Thyroid gland (tissue), 4 donors: Measurements from ENCODE around the gene CAMSAP2. TPM values are rescaled to one million over a fixed set of nuclear protein-coding genes. Genes with fewer than 3 reads are reported as not detected.

Experiments used
- DNase-seq, 2 donors: peaks; one replicate each; pipeline ENCODE4 v3.0.0-alpha.2; 2019
- H3K27ac ChIP-seq, 3 donors: fragments of 200-600 bp; sonication (generic); 1 replicate in 2 of 3; 2 replicates in 1 of 3; pipeline ENCODE4 v1.5.1; 2016 to 2019; ENCODE audit warnings: mild to moderate bottlenecking in 1 of 3, moderate library complexity in 1 of 3
- H3K27me3 ChIP-seq: fragments of 200-600 bp; sonication (generic); one replicate; pipeline ENCODE4 v1.5.1; 2019
- H3K36me3 ChIP-seq, 2 donors: fragments of 200-600 bp; sonication (generic); one replicate each; pipeline ENCODE4 v1.5.1; 2016 to 2019
- H3K4me1 ChIP-seq, 2 donors: fragments of 200-600 bp; sonication (generic); one replicate each; pipeline ENCODE4 v1.5.1; 2017 to 2019
- H3K4me3 ChIP-seq, 3 donors: fragments of 200-600 bp; sonication (generic); replicated peaks in 1 of 3; 1 replicate in 2 of 3; 2 replicates in 1 of 3; pipeline ENCODE4 v1.5.1; 2016; ENCODE audit warnings: mild to moderate bottlenecking in 1 of 3
- H3K9me3 ChIP-seq: fragments of 200-600 bp; sonication (generic); one replicate; pipeline ENCODE4 v1.5.1; 2017
- POLR2A ChIP-seq, 2 donors: fragments of 450-650 bp; IDR thresholded peaks; one replicate each; pipeline ENCODE4 v1.6.1; 2017; ENCODE audit warnings: antibody characterized with exemption in 2 of 2, mild to moderate bottlenecking in 2 of 2, moderate library complexity in 1 of 2
- WGBS, 2 donors: methylation state at CpG; one replicate each; pipeline ENCODE4 v1.1.5; 2017; 5-methylcytosine and 5-hydroxymethylcytosine counted together
- intact Hi-C: fragments of 100-400 bp; cut with DNase I; formaldehyde crosslinking; loops from one replicate; pipeline ENCODE4 v1.15.1; 2023
- total RNA-seq, 4 donors: library from RNA; depleted of rRNA; stranded (reverse); fragments of >200 nt; gene quantifications; one replicate each; pipeline ENCODE4 v1.2.3, GENCODE V29; 2016
- TF ChIP-seq, protein P1 (sequence below), 6 experiments: fragments of 200-600 bp in 3 of 6; fragments of 450-650 bp in 3 of 6; sonication (generic) in 3 of 6; IDR thresholded peaks; one replicate each; pipeline ENCODE4 v1.5.1; 2016 to 2019; ENCODE audit warnings: antibody characterized with exemption in 6 of 6, mild to moderate bottlenecking in 2 of 6, inconsistent platforms in 1 of 6, moderate library complexity in 1 of 6

The CAMSAP2 gene
- total RNA-seq, 4 donors from 2014 or later = 36.3 to 53.5 (median 41.8) TPM

DNA sequence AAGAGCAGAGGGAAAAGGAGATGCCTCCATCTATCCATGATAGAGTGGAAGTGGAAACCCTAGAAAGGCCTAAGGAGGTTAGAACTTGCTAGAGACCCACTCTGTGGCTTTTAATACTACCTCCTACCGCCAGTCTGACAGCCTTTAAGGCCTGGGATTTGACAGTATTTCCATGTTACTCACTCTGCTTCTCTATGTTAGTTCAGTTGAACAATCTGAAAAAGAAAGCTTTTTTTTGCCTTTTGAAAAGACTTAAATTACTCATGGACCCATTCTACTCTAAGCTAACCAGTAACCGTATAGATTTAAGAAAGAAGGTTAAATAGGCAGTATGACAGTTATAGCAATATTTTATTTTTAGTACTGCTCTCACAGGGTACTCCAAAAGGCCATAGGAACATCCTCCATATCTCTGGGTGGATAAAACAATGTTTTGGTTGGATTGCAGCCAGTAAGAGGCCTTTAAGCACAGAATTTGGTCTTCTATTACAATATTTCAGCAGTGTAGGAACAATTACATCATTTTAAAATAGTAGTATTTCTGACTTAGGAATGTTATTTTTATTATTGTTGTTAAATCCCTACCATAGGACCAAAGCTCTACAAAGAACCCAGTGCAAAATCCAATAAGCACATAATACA, 118.1 kb downstream of the CAMSAP2 start:
- Histone ChIP-seq H3K36me3 (peaks cover 22 to 26% of the 10 kb centered on the region in 2 donors), H3K27ac (no peak overlapping the region), H3K4me1 (no peaks in the 10 kb centered on the region), H3K27me3 (no peaks in the 10 kb centered on the region), H3K9me3 (no peaks in the 10 kb centered on the region), H3K4me3 (no peak overlapping the region)
- TF ChIP-seq POLR2A (IDR thresholded peaks at IDR 0.05) = no peak
- TF ChIP-seq, protein P1, sequence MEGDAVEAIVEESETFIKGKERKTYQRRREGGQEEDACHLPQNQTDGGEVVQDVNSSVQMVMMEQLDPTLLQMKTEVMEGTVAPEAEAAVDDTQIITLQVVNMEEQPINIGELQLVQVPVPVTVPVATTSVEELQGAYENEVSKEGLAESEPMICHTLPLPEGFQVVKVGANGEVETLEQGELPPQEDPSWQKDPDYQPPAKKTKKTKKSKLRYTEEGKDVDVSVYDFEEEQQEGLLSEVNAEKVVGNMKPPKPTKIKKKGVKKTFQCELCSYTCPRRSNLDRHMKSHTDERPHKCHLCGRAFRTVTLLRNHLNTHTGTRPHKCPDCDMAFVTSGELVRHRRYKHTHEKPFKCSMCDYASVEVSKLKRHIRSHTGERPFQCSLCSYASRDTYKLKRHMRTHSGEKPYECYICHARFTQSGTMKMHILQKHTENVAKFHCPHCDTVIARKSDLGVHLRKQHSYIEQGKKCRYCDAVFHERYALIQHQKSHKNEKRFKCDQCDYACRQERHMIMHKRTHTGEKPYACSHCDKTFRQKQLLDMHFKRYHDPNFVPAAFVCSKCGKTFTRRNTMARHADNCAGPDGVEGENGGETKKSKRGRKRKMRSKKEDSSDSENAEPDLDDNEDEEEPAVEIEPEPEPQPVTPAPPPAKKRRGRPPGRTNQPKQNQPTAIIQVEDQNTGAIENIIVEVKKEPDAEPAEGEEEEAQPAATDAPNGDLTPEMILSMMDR (IDR thresholded peaks at IDR 0.05) = no peak
- no peak for DNase-seq
- WGBS, 2 donors = 73 to 79% methylated on average over 2 of the region's 2 CpGs
- intact Hi-C loops = no loop called here

DNA sequence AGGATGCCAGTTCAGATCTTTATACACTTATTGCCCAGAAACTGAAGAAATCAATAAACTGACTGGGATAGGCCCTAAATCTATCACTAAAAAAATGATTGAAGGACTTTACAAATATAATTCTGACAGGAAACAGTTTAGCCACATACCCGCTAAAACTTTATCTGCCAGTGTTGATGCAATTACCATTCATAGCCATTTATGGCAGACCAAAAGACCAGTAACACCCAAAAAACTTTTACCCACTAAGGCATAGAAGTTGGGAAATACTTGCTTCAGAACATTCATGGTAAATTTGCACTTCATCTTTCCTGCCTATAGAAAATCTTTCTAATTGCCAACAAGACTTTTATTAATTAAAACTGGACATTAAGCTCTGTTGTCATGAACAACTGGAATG, 119.1 kb downstream of the CAMSAP2 start:
- intact Hi-C loops = no loop called here
- TF ChIP-seq POLR2A (IDR thresholded peaks at IDR 0.05) = no peak
- TF ChIP-seq, protein P1 (IDR thresholded peaks at IDR 0.05) = no peak
- 84 to 95% methylated on average over 1 of the region's 1 CpG for WGBS, 2 donors
- Histone ChIP-seq H3K27ac (no peak overlapping the region), H3K9me3 (no peaks in the 10 kb centered on the region), H3K36me3 (peaks cover 22 to 27% of the 10 kb centered on the region in 2 donors), H3K27me3 (no peaks in the 10 kb centered on the region), H3K4me3 (no peak overlapping the region), H3K4me1 (no peaks in the 10 kb centered on the region)
- no peak for DNase-seq

DNA sequence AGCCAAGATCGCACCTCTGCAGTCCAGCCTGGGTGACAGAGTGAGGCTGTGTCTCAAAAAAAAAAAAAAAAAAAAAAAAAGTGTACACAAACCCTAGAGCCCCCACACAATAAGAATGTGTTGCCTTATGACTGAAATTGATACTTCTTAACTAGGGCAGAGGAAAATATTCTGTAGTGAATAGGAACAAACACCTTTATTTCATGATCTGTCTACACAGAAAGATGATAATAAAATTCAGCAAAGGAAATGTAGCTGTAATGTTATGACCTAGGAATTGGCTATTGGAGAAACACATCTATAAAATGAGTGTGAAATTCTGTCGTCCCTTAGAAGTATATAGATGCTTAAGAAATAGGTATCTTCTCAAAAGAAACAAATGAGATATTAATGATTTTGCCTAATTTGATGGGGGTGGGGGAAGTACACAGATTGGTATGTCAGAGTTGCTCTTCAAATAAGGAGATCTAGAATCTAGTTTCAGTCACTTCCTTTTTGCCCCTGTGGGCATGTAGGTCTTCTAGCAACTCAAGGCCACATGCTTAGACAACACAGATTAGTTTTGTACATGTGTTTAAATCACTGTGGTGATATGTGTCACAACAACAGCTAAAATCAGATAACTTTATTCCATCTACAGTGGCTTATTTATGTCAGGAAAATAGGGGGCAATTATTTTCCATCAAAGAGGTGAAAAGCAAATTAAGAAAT, 123.4 kb downstream of the CAMSAP2 start:
- Histone ChIP-seq H3K4me3 (no peak overlapping the region), H3K27ac (no peak overlapping the region), H3K36me3 (peaks cover 11 to 14% of the 10 kb centered on the region in 2 donors), H3K9me3 (no peaks in the 10 kb centered on the region), H3K27me3 (no peaks in the 10 kb centered on the region), H3K4me1 (peaks cover 9 to 11% of the 10 kb centered on the region in 2 donors)
- 93 to 95% methylated on average over 2 of the region's 2 CpGs for WGBS, 2 donors
- no peak for DNase-seq
- TF ChIP-seq, protein P1 (IDR thresholded peaks at IDR 0.05) = no peak
- TF ChIP-seq POLR2A (IDR thresholded peaks at IDR 0.05) = no peak
- intact Hi-C loops = no loop called here

DNA sequence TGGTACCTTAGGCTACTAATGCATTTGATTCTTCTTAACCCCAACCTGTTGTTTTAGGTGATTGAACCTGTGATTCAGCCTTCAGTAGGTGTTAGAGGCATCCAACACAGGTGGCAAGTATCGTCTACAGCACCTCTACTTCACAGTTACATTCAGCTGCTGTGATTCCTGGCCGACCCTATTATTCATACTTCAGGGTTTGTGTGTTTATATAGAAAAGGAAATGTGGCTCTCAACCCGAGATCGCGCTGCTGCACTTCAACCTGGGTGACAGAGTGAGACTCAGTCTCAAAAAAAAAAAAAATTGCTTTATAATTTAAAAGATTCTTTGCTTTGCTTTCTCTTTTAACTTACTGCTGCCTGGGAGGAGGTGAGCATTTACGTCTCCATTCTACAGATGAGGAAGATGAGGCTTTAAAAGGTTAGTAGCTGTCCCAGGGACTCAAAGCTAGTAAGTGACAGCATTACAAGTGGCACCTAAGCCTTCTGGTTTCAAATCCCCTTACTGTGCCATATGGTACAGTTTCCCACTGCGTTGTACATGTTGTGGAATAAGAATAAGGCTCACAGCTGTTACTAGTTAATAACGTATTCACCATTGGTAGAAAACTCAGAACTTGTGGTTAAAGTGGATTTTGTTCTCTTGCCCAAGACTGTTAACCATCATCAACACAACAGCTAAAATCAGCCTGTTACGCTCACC, 124.2 kb downstream of the CAMSAP2 start:
- WGBS, 2 donors = 84 to 85% methylated on average over 9 of the region's 9 CpGs
- intact Hi-C loops = no loop called here
- Histone ChIP-seq H3K27ac (no peak overlapping the region), H3K4me1 (peaks cover 9 to 12% of the 10 kb centered on the region in 2 donors), H3K36me3 (peaks cover 9 to 11% of the 10 kb centered on the region in 2 donors), H3K4me3 (no peak overlapping the region), H3K9me3 (no peaks in the 10 kb centered on the region), H3K27me3 (no peaks in the 10 kb centered on the region)
- TF ChIP-seq, protein P1 (IDR thresholded peaks at IDR 0.05) = no peak
- TF ChIP-seq POLR2A (IDR thresholded peaks at IDR 0.05) = no peak
- no peak for DNase-seq
